Small intestine (tissue), 16 donors: ENCODE data around the gene RBM11. TPM values are rescaled to one million over a fixed set of nuclear protein-coding genes. Genes with fewer than 3 reads are reported as not detected.
A peak's percentile ranks its signal among the peaks of the same experiment; 100 is the strongest.
"Not testable (repeated sequence)": the region's sequence is repeated elsewhere in the genome, so short reads cannot be mapped to it uniquely, and the experiment has no call there.

Experiments
- DNase-seq, 2 donors: peaks; one replicate each; pipeline versions ENCODE4 v3.0.0 to v3.0.0-alpha.2; 2013
- FAIRE-seq: peaks from 2 replicates; lab custom pipeline; 2012; peaks lifted over from hg19 to GRCh38; lab: Jason Lieb, UNC
- H3K27ac ChIP-seq, 3 donors: one replicate each; pipeline ENCODE4 v1.5.1; 2013; ENCODE audit warnings: low read length in 2 of 3, mild to moderate bottlenecking in 2 of 3, control low read depth in 1 of 3, inconsistent platforms in 1 of 3, low read depth in 1 of 3, moderate library complexity in 1 of 3
- H3K27me3 ChIP-seq, 3 donors: one replicate each; pipeline ENCODE4 v1.6.1; 2013; ENCODE audit warnings: low read length in 3 of 3, inconsistent platforms in 1 of 3; ENCODE audit not compliant: control insufficient read depth in 3 of 3, insufficient read depth in 3 of 3
- H3K36me3 ChIP-seq, 3 donors: one replicate each; pipeline ENCODE4 v1.6.1; 2013; ENCODE audit warnings: low read length in 3 of 3, inconsistent platforms in 1 of 3, low read depth in 1 of 3, mild to moderate bottlenecking in 1 of 3, moderate library complexity in 1 of 3; ENCODE audit not compliant: control insufficient read depth in 3 of 3, insufficient read depth in 2 of 3
- H3K4me1 ChIP-seq, 3 donors: one replicate each; pipeline ENCODE4 v1.6.1; 2013; ENCODE audit warnings: low read length in 2 of 3, inconsistent platforms in 1 of 3, low read depth in 1 of 3, mild to moderate bottlenecking in 1 of 3, moderate library complexity in 1 of 3; ENCODE audit not compliant: control insufficient read depth in 3 of 3, insufficient read depth in 2 of 3
- H3K4me3 ChIP-seq, 3 donors: one replicate each; pipeline ENCODE4 v1.5.1; 2013; ENCODE audit warnings: low read length in 3 of 3, control low read depth in 1 of 3, inconsistent platforms in 1 of 3, low read depth in 1 of 3, mild to moderate bottlenecking in 1 of 3, moderate library complexity in 1 of 3
- H3K9me3 ChIP-seq, 2 donors: one replicate each; pipeline ENCODE4 v1.6.1; 2013; ENCODE audit warnings: low read depth in 1 of 2, low read length in 1 of 2; ENCODE audit not compliant: control insufficient read depth in 2 of 2, insufficient read depth in 1 of 2
- WGBS, 3 donors: extraction: QIAGEN DNeasy Blood & Tissue Kit; methylation state at CpG; one replicate each; pipeline ENCODE4 v1.1.7; 2013; 5-methylcytosine and 5-hydroxymethylcytosine counted together
- long read RNA-seq, 10 donors: transcript quantifications; one replicate each; lab custom pipeline, GENCODE V29; 2026
- polyA plus RNA-seq, 4 donors: library from polyadenylated mRNA; stranded (reverse) in 3 of 4; unstranded in 1 of 4; fragments of 200-250 nt in 3 of 4; fragments of 120-200 nt in 1 of 4; gene quantifications; one replicate each; pipeline versions ENCODE4 v1.2.1 to v1.2.3, GENCODE V29; 2013
- donor health status: healthy with polysubstance abuse.
- donor health status: control.
- donor health status: control.
- donor health status: Bipolar disorder and iron deficiency.
- donor health status: healthy.

Gene RBM11
- polyA plus RNA-seq, result 1 to 10 TPM in 2 of 4 donors, under 1 TPM in 1, not detected in 1; 0.81 to 2.1 (median 1.2) TPM
- long read RNA-seq, donor 1, partial matches to known transcripts, result 0 of 1 reads
- long read RNA-seq, donor 1, other reads (novel, unspliced or antisense), result 0 of 1 reads
- long read RNA-seq, donor 2, result 0 reads
- long read RNA-seq, donor 3, result 0 reads
- long read RNA-seq, donor 4, result 0 reads
- long read RNA-seq, donor 5, result 0 reads
- long read RNA-seq, donor 6, result 0 reads
- long read RNA-seq, donor 7, result 0 reads
- long read RNA-seq, donor 8, result 0 reads
- long read RNA-seq, donor 9, result 0 reads
- long read RNA-seq, donor 10, partial matches to known transcripts, result 0 of 3 reads
- long read RNA-seq, donor 10, other reads (novel, unspliced or antisense), result 0 of 3 reads

GRCh38 chr21:14215971-14216641 is at the start of gene RBM11:
Gene RBM11 (plus strand): TSS chr21:14216157. CDS start chr21:14216187, 30 bp downstream.
- no peaks in the 10 kb centered on the region for H3K36me3 ChIP-seq
- peaks cover 0 to 1% (median 0%) of the 10 kb centered on the region in 3 donors for H3K4me1 ChIP-seq
- H3K27me3 ChIP-seq, result peaks cover 0 to 3% (median 0%) of the 10 kb centered on the region in 3 donors
- peak within 1 kb of the TSS; percentile 43 to 85 (median 79) for H3K4me3 ChIP-seq
- FAIRE-seq (no peak), DNase-seq (peak; percentile 70 to 90)
- 1% methylated on average over 52 to 55 of the region's 55 CpGs for WGBS, 3 donors
- H3K9me3 ChIP-seq, result no peaks in the 10 kb centered on the region
- H3K27ac ChIP-seq, result no peak within 1 kb of the TSS

DNA sequence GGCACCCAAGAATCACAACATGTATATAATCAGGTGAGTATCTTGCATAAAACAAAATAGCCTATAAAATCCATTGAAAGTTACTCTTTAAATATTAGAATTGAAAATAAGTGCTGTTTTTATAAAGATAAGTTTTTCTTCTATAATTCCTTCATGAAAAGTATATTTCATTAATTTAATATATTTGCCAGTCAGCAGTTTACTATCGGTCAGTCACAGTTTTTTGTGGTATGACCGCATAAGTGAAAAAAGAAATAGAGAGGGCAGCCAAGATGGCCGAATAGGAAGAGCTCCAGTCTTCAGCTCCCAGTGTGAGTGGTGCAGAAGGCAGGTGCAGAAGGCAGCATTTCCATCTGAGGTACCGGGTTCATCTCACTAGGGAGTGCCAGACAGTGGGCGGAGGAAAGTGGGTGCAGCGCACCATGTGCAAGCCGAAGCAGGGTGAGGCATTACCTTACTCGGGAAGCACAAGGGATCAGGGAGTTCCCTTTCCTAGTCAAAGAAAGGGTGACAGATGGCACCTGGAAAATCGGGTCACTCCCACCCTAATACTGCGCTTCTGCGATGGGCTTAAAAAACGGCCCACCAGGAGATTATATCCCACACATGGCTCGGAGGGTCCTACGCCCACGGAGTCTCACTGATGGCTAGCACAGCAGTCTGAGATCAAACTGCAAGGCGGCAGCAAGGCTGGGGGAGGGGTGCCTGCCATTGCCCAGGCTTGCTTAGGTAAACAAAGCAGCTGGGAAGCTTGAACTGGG is 49.3 kb upstream of the RBM11 start:
- not testable (repeated sequence) for DNase-seq, H3K27me3 ChIP-seq, H3K36me3 ChIP-seq, H3K27ac ChIP-seq, H3K4me1 ChIP-seq, FAIRE-seq, H3K9me3 ChIP-seq, H3K4me3 ChIP-seq
- 85 to 87% (median 86%) methylated on average over 16 of the region's 16 CpGs for WGBS, 3 donors

DNA sequence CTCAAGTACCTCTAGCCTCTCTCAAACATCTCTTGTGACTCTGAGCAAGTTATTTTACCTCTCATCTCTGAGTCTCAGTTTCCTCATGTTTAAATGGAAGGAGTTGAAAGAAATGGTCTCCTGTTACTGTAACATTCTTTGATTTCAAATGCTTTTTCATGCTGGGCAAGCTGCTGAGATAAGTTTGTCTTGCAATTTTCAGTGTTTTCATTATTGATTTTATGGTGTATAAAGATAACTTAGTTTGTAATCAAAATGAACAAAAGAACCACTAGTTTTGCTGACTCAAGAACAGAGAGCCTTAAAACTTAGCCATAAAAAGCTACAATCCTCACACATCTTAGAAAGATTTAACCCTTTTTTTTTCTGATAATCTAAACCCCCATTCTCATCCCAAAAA is 9.7 kb upstream of the RBM11 start:
- H3K9me3 ChIP-seq, result no peaks in the 10 kb centered on the region
- no peaks in the 10 kb centered on the region for H3K27me3 ChIP-seq
- H3K4me3 ChIP-seq, result no peak overlapping the region
- FAIRE-seq (no peak), DNase-seq (no peak)
- no peak overlapping the region for H3K27ac ChIP-seq
- no peaks in the 10 kb centered on the region for H3K36me3 ChIP-seq
- H3K4me1 ChIP-seq, result no peaks in the 10 kb centered on the region

GRCh38 chr21:14210738-14211137 is 5.2 kb upstream of the RBM11 start, which contains the start of gene LIPI:
Gene LIPI (minus strand): TSS chr21:14210955. CDS start chr21:14210845, 110 bp downstream.
- FAIRE-seq (no peak), DNase-seq (no peak)
- WGBS, 3 donors, result 80 to 87% (median 85%) methylated on average over 1 of the region's 1 CpG
- no peak within 1 kb of the TSS for H3K27ac ChIP-seq
- no peaks in the 10 kb centered on the region for H3K36me3 ChIP-seq
- no peak within 1 kb of the TSS for H3K4me3 ChIP-seq
- no peaks in the 10 kb centered on the region for H3K9me3 ChIP-seq
- no peaks in the 10 kb centered on the region for H3K27me3 ChIP-seq
- H3K4me1 ChIP-seq, result no peaks in the 10 kb centered on the region

DNA sequence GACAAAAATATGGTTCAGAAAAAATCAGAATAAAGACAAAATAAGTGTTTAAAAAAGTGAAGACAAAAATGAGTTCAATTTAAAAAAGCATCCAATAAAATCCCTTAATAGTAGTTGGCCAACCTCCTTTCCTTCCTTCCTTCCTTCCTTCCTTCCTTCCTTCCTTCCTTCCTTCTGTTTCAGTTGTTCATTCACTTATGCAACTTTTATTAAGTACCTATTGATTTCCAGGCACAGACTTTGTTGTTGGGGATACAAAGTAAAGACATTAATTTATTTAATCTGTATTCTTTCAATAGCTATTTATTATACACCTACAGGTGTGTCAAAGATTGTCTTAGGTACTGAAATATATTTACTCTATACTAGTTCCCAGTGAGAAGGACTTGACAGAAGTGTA is 2.8 kb upstream of the RBM11 start:
- Histone ChIP-seq H3K4me1 (peaks cover 0 to 1% (median 0%) of the 10 kb centered on the region in 3 donors), H3K9me3 (no peaks in the 10 kb centered on the region), H3K27ac (no peak overlapping the region), H3K27me3 (peaks cover 0 to 3% (median 0%) of the 10 kb centered on the region in 3 donors), H3K36me3 (no peaks in the 10 kb centered on the region), H3K4me3 (no peak overlapping the region)
- no peak for FAIRE-seq
- DNase-seq, result no peak

GRCh38 chr21:14223365-14223764 is 7.4 kb downstream of the RBM11 start:
- H3K9me3 ChIP-seq, result no peaks in the 10 kb centered on the region
- WGBS, 3 donors, result 90 to 100% (median 95%) methylated on average over 1 of the region's 1 CpG
- H3K4me1 ChIP-seq, result no peaks in the 10 kb centered on the region
- H3K4me3 ChIP-seq, result no peak overlapping the region
- no peak for DNase-seq
- no peak overlapping the region for H3K27ac ChIP-seq
- no peak for FAIRE-seq
- no peaks in the 10 kb centered on the region for H3K27me3 ChIP-seq
- H3K36me3 ChIP-seq, result no peaks in the 10 kb centered on the region

DNA sequence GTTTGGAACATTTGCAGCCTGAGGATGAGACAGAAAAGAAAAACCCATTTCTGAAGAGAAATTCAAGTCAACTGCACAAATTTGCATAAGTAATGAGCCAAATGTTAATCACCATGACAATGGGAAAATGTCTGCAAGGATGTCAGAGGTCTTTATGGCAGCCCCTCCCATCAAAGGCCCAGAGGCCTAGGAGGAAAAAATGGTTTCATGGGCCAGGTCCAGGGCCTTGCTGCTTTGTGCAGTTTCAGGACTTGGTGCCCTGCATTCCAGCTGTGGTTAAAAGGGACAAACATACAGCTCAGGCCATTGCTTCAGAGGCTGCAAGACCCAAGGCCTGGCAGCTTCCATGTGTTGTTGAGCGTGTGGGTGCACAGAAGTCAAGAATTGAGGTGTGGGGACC is 13.4 kb downstream of the RBM11 start:
- WGBS, 3 donors, result 61 to 63% (median 63%) methylated on average over 1 of the region's 1 CpG
- no peaks in the 10 kb centered on the region for H3K27me3 ChIP-seq
- DNase-seq (no peak), FAIRE-seq (no peak)
- no peaks in the 10 kb centered on the region for H3K36me3 ChIP-seq
- H3K4me1 ChIP-seq, result no peaks in the 10 kb centered on the region
- no peak overlapping the region for H3K4me3 ChIP-seq
- H3K27ac ChIP-seq, result no peak overlapping the region
- peaks cover 0 to 8% of the 10 kb centered on the region in 2 donors for H3K9me3 ChIP-seq

DNA sequence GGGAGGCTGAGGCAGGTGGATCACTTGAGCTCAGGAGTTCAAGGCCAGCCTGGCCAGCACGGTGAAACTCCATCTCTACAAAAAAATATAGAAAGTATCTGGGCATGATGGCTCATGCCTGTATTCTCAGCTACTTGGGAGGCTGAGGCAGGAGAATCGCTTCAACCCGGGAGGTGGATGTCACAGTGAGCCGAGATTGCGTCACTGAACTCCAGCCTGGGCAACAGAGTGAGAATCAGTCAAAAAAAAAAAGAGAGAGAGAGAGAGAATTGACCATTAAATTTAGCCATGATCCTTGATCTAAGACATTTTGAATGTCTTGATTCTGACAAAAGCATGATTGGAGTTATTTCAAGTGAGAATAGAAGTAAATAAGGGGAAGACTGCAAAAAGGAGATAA is 19.1 kb downstream of the RBM11 start:
- Histone ChIP-seq H3K4me3 (no peak overlapping the region), H3K9me3 (no peaks in the 10 kb centered on the region), H3K27me3 (peaks cover 0 to 2% (median 0%) of the 10 kb centered on the region in 3 donors), H3K4me1 (no peaks in the 10 kb centered on the region), H3K27ac (no peak overlapping the region), H3K36me3 (no peaks in the 10 kb centered on the region)
- WGBS, 3 donors, result 72 to 93% (median 81%) methylated on average over 5 of the region's 5 CpGs
- FAIRE-seq (no peak), DNase-seq (no peak)
